GM12878 (cell line): ENCODE data around the gene LIMA1. TPM values are rescaled to one million over a fixed set of nuclear protein-coding genes. Genes with fewer than 3 reads are reported as not detected.

Experiments
- ATAC-seq: fragments of 200-7000 bp; cut with Tn5 transposase; 3 replicates; pipeline ENCODE4 v1.9.1; 2020; ENCODE audit warnings: mild to moderate bottlenecking, moderate library complexity
- BruUV-seq: library from RNA; stranded (reverse); fragments of 400-500 nt; replicated peaks from 2 replicates; lab custom pipeline; 2021; lab: Mats Ljungman, UMichigan
- CTCF ChIA-PET: fragments of 300-600 bp; sonication (Branson Sonifier 250); formaldehyde crosslinking; extraction: SDS; loops from one replicate; lab custom pipeline; 2021; ENCODE audit warnings: inconsistent platforms; lab: Yijun Ruan, JAX
- POLR2A ChIA-PET: fragments of 350-600 bp; formaldehyde crosslinking; extraction: SDS; loops from one replicate; lab custom pipeline; 2021; ENCODE audit warnings: inconsistent platforms; lab: Charles Lee
- RAD21 ChIA-PET: fragments of 300-600 bp; sonication (Branson Sonifier 250); formaldehyde crosslinking; loops from one replicate; lab custom pipeline; 2023; ENCODE audit warnings: antibody characterized with exemption; ENCODE audit not compliant: unreplicated experiment; lab: Charles Lee
- SMC1A ChIA-PET: fragments of 300-600 bp; sonication (Branson Sonifier 250); formaldehyde crosslinking; loops from one replicate; lab custom pipeline; 2023; ENCODE audit not compliant: unreplicated experiment, uncharacterized antibody; lab: Charles Lee
- DNase-seq: peaks from one replicate; pipeline ENCODE4 v3.0.0-alpha.2; 2011; ENCODE audit warnings: low read depth, low spot score
- FAIRE-seq: peaks from 3 replicates; lab custom pipeline; 2011; peaks lifted over from hg19 to GRCh38; lab: Jason Lieb, UNC
- H2AFZ ChIP-seq: 2 replicates; pipeline ENCODE4 v1.6.0; 2011; ENCODE audit warnings: low read depth, low read length, control low read depth; ENCODE audit not compliant: control insufficient read depth
- H3K27ac ChIP-seq: 2 replicates; pipeline ENCODE4 v1.5.1; 2011; ENCODE audit warnings: control low read depth; ENCODE audit not compliant: control insufficient read depth, insufficient read depth
- H3K27me3 ChIP-seq, 2 experiments: replicated peaks in 1 of 2; 2 replicates each; pipeline versions ENCODE4 v1.6.0 to v1.6.1; 2011; ENCODE audit warnings: low read length in 1 of 2; ENCODE audit not compliant: control insufficient read depth in 2 of 2, insufficient read depth in 2 of 2
- H3K36me3 ChIP-seq, 2 experiments: 2 replicates each; pipeline ENCODE4 v1.5.1; 2011; ENCODE audit warnings: low read length in 1 of 2; ENCODE audit not compliant: control insufficient read depth in 2 of 2, insufficient read depth in 2 of 2
- H3K4me1 ChIP-seq: 2 replicates; pipeline ENCODE4 v1.6.1; 2011; ENCODE audit warnings: mild to moderate bottlenecking, low read length, moderate library complexity, mixed read lengths; ENCODE audit not compliant: control insufficient read depth, insufficient read depth
- H3K4me2 ChIP-seq: 2 replicates; pipeline ENCODE4 v1.6.0; 2011; ENCODE audit warnings: control low read depth; ENCODE audit not compliant: control insufficient read depth, insufficient read depth
- H3K4me3 ChIP-seq: fragments of 200-600 bp; sonication (generic); 2 replicates; pipeline ENCODE4 v1.5.1; 2016
- H3K79me2 ChIP-seq: 2 replicates; pipeline ENCODE4 v1.6.0; 2011; ENCODE audit warnings: low read length; ENCODE audit not compliant: control insufficient read depth, insufficient read depth
- H3K9ac ChIP-seq: 2 replicates; pipeline ENCODE4 v1.8.0; 2011; ENCODE audit warnings: low read length, control low read depth, mixed read lengths; ENCODE audit not compliant: control insufficient read depth, insufficient read depth
- H3K9me3 ChIP-seq: replicated peaks from 3 replicates; pipeline ENCODE4 v1.5.1; 2011; ENCODE audit warnings: mild to moderate bottlenecking, low read length; ENCODE audit not compliant: control insufficient read depth, insufficient read depth
- H4K20me1 ChIP-seq: 2 replicates; pipeline ENCODE4 v1.6.0; 2011; ENCODE audit not compliant: control insufficient read depth, insufficient read depth
- PAX8 ChIP-seq: fragments of 450-650 bp; IDR thresholded peaks from 2 replicates; pipeline ENCODE4 v1.6.1; 2017; ENCODE audit warnings: mild to moderate bottlenecking, moderate library complexity
- SMAD1 ChIP-seq: fragments of 450-650 bp; IDR thresholded peaks from 2 replicates; pipeline ENCODE4 v1.6.1; 2018; ENCODE audit warnings: mild to moderate bottlenecking, low read depth; ENCODE audit not compliant: partially characterized antibody
- SP1 ChIP-seq: IDR thresholded peaks from one replicate; pipeline ENCODE4 v1.6.1; 2011; ENCODE audit warnings: low read depth, low read length
- STAT1 ChIP-seq: fragments of 450-650 bp; conservative IDR thresholded peaks from 2 replicates; pipeline ENCODE4 v1.6.1; 2014; ENCODE audit warnings: antibody characterized with exemption, mild to moderate bottlenecking
- ZZZ3 ChIP-seq: IDR thresholded peaks from 2 replicates; pipeline ENCODE4 v1.6.1; 2011; ENCODE audit warnings: low read depth; ENCODE audit not compliant: control insufficient read depth, insufficient read length
- WGBS: methylation state at CpG from one replicate; pipeline ENCODE4 v1.1.6; 2016; ENCODE audit warnings: low lambda C conversion rate; ENCODE audit not compliant: insufficient replicate concordance, insufficient coverage; ENCODE audit errors: missing lambda C conversion rate; 5-methylcytosine and 5-hydroxymethylcytosine counted together
- in situ Hi-C: fragments of 300-500 bp; cut with MboI; formaldehyde crosslinking; loops from 9 replicates; pipeline ENCODE4 v1.14.3; 2018; ENCODE audit warnings: mixed read lengths
- intact Hi-C: fragments of 100-400 bp; cut with micrococcal nuclease; formaldehyde crosslinking; loops from one replicate; pipeline ENCODE4 v1.14.2; 2022; ENCODE audit not compliant: unreplicated experiment
- polyA plus RNA-seq, 11 experiments: library from polyadenylated mRNA; depleted of rRNA in 4 of 11; unstranded in 6 of 11; stranded (reverse) in 5 of 11; fragments of >200 nt; fragmentation: Nextera tagmentation in 4 of 11; fragmentation: Illumina TruSeq in 1 of 11; extraction: Ambion mirVana in 4 of 11; extraction: Trizol in 1 of 11; gene quantifications; 1 replicate in 1 of 11; 2 replicates in 10 of 11; pipeline versions ENCODE4 v1.2.1 to v1.2.3, GENCODE V29; 2011 to 2016; ENCODE audit warnings: inconsistent platforms in 2 of 11, missing spikeins in 2 of 11, low read depth in 1 of 11
- total RNA-seq, 4 experiments: library from RNA; depleted of rRNA in 3 of 4; stranded (reverse); fragments of >200 nt in 3 of 4; fragmentation: Illumina TruSeq in 1 of 4; extraction: Trizol in 1 of 4; gene quantifications; 2 replicates each; pipeline versions ENCODE4 v1.2.1 to v1.2.3, GENCODE V29; 2013 to 2021
- TF ChIP-seq, protein P1 (sequence below), 3 experiments: IDR thresholded peaks in 2 of 3; conservative IDR thresholded peaks in 1 of 3; 2 replicates each; pipeline ENCODE4 v1.5.1; 2011; ENCODE audit warnings: low read depth in 3 of 3, low read length in 3 of 3, mild to moderate bottlenecking in 3 of 3, control low read depth in 2 of 3, moderate library complexity in 2 of 3, inconsistent platforms in 1 of 3, mixed read lengths in 1 of 3; ENCODE audit not compliant: control insufficient read depth in 2 of 3, insufficient read depth in 1 of 3; ENCODE audit errors: extremely low read depth in 1 of 3
- TF ChIP-seq, protein P2 (sequence below): fragments of 450-650 bp; IDR thresholded peaks from 2 replicates; pipeline ENCODE4 v1.6.1; 2017; ENCODE audit warnings: mild to moderate bottlenecking, moderate library complexity
- TF ChIP-seq, protein P3 (sequence below): IDR thresholded peaks from 2 replicates; pipeline ENCODE4 v1.6.1; 2011; ENCODE audit warnings: borderline replicate concordance, low read depth, mild to moderate bottlenecking, moderate library complexity, low read length; ENCODE audit not compliant: insufficient read depth, poor library complexity, severe bottlenecking

LIMA1 gene
- total and polyA plus RNA-seq, 10 of the 15 experiments (the other 5 are each of a cell fraction or from before 2014, with no cell fraction given) = 53.2 to 109 (median 60.8) TPM

DNA sequence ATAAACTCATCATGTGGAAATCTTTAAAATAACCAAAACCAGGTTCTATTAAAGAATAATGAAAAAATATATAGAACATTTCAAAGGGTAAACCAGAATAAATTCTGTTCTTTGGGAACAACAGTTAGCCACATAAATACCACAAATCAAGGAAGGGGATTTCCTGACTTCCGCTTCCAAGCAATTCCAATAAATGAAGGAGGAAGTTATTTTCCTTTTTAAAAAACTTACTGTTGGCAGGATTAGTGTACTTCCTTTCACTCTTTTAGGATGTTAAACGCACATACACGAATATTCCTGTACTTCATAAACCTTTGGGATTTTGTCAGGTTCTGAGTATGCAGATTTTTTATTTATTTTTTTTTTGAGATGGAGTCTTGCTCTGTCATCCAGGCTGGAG is 13.7 kb upstream of the LIMA1 start (continued):
- TF ChIP-seq, protein P1, sequence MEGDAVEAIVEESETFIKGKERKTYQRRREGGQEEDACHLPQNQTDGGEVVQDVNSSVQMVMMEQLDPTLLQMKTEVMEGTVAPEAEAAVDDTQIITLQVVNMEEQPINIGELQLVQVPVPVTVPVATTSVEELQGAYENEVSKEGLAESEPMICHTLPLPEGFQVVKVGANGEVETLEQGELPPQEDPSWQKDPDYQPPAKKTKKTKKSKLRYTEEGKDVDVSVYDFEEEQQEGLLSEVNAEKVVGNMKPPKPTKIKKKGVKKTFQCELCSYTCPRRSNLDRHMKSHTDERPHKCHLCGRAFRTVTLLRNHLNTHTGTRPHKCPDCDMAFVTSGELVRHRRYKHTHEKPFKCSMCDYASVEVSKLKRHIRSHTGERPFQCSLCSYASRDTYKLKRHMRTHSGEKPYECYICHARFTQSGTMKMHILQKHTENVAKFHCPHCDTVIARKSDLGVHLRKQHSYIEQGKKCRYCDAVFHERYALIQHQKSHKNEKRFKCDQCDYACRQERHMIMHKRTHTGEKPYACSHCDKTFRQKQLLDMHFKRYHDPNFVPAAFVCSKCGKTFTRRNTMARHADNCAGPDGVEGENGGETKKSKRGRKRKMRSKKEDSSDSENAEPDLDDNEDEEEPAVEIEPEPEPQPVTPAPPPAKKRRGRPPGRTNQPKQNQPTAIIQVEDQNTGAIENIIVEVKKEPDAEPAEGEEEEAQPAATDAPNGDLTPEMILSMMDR (IDR thresholded peaks at IDR 0.05 in 2 of 3, conservative IDR thresholded peaks at IDR 0.05 in 1 of 3; ENCODE audit: control insufficient read depth in 2 of 3, extremely low read depth in 1 of 3, insufficient read depth in 1 of 3, low read depth in 3 of 3, low read length in 3 of 3) = no peak
- TF ChIP-seq SP1 = no peak

DNA sequence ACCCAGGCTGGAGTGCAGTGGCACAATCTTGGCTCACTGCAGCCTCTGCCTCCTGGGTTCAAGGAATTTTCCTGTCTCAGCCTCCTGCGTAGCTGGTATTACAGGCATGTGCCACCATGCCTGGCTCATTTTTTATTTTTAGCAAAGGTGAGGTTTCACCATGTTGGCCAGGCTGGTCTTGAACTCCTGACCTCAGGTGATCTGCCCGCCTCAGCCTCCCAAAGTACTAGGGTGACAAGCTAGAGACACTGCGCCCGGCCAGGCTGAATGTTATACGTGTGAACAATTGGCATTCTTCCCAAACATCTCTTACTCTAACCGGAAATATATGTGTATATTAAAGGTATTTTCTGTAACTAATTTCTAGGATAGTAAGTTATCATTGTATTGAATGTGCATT is 13.2 kb upstream of the LIMA1 start:
- intact Hi-C loops = no loop called here
- WGBS = 98% methylated on average over 6 of the region's 6 CpGs
- H3K4me3 ChIP-seq = no peak overlapping the region
- no peaks in the 10 kb centered on the region for H3K27me3 ChIP-seq
- CTCF ChIA-PET = interaction anchor here (1.4 to 2.3 kb wide), 3 partner anchors 10 to 429 kb away, joined by 4 to 5 read pairs (median 5); no protein-coding TSS in a partner anchor
- H2AFZ ChIP-seq = no peak overlapping the region
- no peaks in the 10 kb centered on the region for H3K79me2 ChIP-seq
- no peaks in the 10 kb centered on the region; the same call in 2 of the 3 replicates for H3K9me3 ChIP-seq
- no peak for DNase-seq
- POLR2A ChIA-PET = no interaction called here
- no peaks in the 10 kb centered on the region for H3K4me1 ChIP-seq
- no peak for FAIRE-seq
- H3K9ac ChIP-seq = no peak overlapping the region
- in situ Hi-C loops = no loop called here
- RAD21 ChIA-PET = interaction anchor here (0.6 kb wide), 1 partner anchor 26 kb away, joined by 4 read pairs; no protein-coding TSS in a partner anchor
- SMC1A ChIA-PET = interaction anchor here (0.6 to 1.6 kb wide), 5 partner anchors 9 to 326 kb away, joined by 3 to 6 read pairs (median 3); no protein-coding TSS in a partner anchor
- no peak overlapping the region for H3K27ac ChIP-seq
- BruUV-seq = no TSS peak
- no peak overlapping the region for H3K4me2 ChIP-seq
- ATAC-seq = no peak
- H3K36me3 ChIP-seq = no peaks in the 10 kb centered on the region
- H4K20me1 ChIP-seq = no peaks in the 10 kb centered on the region
- TF ChIP-seq PAX8 = no peak
- TF ChIP-seq, protein P2, sequence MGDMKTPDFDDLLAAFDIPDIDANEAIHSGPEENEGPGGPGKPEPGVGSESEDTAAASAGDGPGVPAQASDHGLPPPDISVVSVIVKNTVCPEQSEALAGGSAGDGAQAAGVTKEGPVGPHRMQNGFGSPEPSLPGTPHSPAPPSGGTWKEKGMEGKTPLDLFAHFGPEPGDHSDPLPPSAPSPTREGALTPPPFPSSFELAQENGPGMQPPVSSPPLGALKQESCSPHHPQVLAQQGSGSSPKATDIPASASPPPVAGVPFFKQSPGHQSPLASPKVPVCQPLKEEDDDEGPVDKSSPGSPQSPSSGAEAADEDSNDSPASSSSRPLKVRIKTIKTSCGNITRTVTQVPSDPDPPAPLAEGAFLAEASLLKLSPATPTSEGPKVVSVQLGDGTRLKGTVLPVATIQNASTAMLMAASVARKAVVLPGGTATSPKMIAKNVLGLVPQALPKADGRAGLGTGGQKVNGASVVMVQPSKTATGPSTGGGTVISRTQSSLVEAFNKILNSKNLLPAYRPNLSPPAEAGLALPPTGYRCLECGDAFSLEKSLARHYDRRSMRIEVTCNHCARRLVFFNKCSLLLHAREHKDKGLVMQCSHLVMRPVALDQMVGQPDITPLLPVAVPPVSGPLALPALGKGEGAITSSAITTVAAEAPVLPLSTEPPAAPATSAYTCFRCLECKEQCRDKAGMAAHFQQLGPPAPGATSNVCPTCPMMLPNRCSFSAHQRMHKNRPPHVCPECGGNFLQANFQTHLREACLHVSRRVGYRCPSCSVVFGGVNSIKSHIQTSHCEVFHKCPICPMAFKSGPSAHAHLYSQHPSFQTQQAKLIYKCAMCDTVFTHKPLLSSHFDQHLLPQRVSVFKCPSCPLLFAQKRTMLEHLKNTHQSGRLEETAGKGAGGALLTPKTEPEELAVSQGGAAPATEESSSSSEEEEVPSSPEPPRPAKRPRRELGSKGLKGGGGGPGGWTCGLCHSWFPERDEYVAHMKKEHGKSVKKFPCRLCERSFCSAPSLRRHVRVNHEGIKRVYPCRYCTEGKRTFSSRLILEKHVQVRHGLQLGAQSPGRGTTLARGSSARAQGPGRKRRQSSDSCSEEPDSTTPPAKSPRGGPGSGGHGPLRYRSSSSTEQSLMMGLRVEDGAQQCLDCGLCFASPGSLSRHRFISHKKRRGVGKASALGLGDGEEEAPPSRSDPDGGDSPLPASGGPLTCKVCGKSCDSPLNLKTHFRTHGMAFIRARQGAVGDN = no peak
- TF ChIP-seq SMAD1 = no peak
- no peak for TF ChIP-seq ZZZ3
- TF ChIP-seq, protein P1 (IDR thresholded peaks at IDR 0.05 in 2 of 3, conservative IDR thresholded peaks at IDR 0.05 in 1 of 3; ENCODE audit: control insufficient read depth in 2 of 3, extremely low read depth in 1 of 3, insufficient read depth in 1 of 3, low read depth in 3 of 3, low read length in 3 of 3) = no peak
- no peak for TF ChIP-seq STAT1
- TF ChIP-seq, protein P3, sequence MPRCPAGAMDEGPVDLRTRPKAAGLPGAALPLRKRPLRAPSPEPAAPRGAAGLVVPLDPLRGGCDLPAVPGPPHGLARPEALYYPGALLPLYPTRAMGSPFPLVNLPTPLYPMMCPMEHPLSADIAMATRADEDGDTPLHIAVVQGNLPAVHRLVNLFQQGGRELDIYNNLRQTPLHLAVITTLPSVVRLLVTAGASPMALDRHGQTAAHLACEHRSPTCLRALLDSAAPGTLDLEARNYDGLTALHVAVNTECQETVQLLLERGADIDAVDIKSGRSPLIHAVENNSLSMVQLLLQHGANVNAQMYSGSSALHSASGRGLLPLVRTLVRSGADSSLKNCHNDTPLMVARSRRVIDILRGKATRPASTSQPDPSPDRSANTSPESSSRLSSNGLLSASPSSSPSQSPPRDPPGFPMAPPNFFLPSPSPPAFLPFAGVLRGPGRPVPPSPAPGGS = no peak
